Measurements from ENCODE around the gene JPT2. TPM values are rescaled to one million over a fixed set of nuclear protein-coding genes. Genes with fewer than 3 reads are reported as not detected.

The JPT2 gene
- total and polyA plus RNA-seq, 10 of the 15 experiments (the other 5 are each of a cell fraction or from before 2014, with no cell fraction given) = 11.7 to 78.4 (median 48.4) TPM

DNA sequence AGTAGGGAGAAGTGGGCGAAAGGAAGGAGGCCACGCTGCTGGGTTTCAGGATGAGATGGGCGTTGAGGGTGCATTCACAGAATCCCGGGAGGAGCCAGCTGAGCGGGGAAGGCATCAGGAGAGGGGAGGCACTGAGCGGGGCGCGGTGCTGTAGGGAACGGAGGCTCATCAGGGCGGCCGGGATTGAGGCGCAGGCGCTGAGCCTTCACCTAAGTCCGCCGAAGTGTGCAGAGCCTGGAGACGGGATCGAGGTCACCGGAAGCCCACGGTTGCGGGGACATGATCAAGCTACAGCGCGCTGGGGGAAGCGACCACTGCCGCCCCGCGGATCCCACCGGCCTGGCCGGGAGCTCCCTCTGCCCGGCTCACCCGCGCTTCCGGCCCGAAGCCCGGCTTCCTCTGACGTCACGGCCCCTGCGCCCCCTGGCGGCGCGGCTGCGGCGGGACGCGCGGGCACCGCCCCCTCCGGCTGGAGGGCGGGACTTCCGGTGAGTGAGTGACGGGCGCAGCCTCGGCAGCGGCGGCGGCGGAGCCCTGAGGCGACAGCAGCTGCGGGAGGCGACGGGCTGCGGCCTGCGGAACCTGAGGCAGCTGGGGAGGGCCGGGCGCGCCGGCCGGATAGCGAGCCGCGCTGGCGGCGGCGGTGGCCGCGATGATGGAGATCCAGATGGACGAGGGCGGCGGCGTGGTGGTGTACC lies 27.8 kb downstream of the JPT2 start, which contains the start of gene MAPK8IP3 (continued):
- TF ChIP-seq SPI1 (IDR thresholded peaks at IDR 0.05; ENCODE audit: borderline replicate concordance, insufficient read depth, low read depth, low read length) (no peak), ZBED1 (IDR thresholded peaks at IDR 0.05; ENCODE audit: borderline replicate concordance) (peak; percentile 28; the same call in 1 of the 2 replicates), NFXL1 (IDR thresholded peaks at IDR 0.05; ENCODE audit: borderline replicate concordance) (peak; percentile 68; the same call in 1 of the 2 replicates), NR2C2 (IDR thresholded peaks at IDR 0.05; ENCODE audit: borderline replicate concordance, control insufficient read depth, insufficient read length, low read depth) (no peak), RBBP5 (conservative IDR thresholded peaks at IDR 0.05) (no peak), RELA (IDR thresholded peaks at IDR 0.05; ENCODE audit: borderline replicate concordance, partially characterized antibody) (peak; percentile 89), TCF12 (IDR thresholded peaks at IDR 0.05; ENCODE audit: low read depth, low read length) (peak; percentile 4; the same call in 1 of the 2 replicates), IKZF1 (conservative IDR thresholded peaks at IDR 0.05) (peak; percentile 94), MEF2B (IDR thresholded peaks at IDR 0.05; ENCODE audit: partially characterized antibody, poor library complexity, severe bottlenecking) (peak; percentile 26), RB1 (IDR thresholded peaks at IDR 0.05; ENCODE audit: borderline replicate concordance) (peak; percentile 90; the same call in 1 of the 2 replicates), MXI1 (IDR thresholded peaks at IDR 0.05; ENCODE audit: low read depth, low read length) (peak; percentile 79), SIN3A (IDR thresholded peaks at IDR 0.05; ENCODE audit: low read depth, low read length) (peak; percentile 56; the same call in 1 of the 2 replicates), ZNF622 (IDR thresholded peaks at IDR 0.05) (no peak), ZZZ3 (IDR thresholded peaks at IDR 0.05; ENCODE audit: control insufficient read depth, insufficient read length, low read depth) (no peak), NFYB (IDR thresholded peaks at IDR 0.05; ENCODE audit: insufficient read depth, low read depth, low read length) (no peak), BMI1 (IDR thresholded peaks at IDR 0.05; ENCODE audit: borderline replicate concordance) (no peak), SRF (IDR thresholded peaks at IDR 0.05; ENCODE audit: low read depth in 2 of 2, low read length in 2 of 2) (0 out of 4 replicates have a peak, but pooled peaks have one; percentile 23 to 36), CHD2 (IDR thresholded peaks at IDR 0.05; ENCODE audit: borderline replicate concordance, low read depth, low read length) (0 out of 2 replicates have a peak, but pooled peaks have one; percentile 60), CBX3 (IDR thresholded peaks at IDR 0.05; ENCODE audit: borderline replicate concordance, low read depth) (no peak), HDGF (IDR thresholded peaks at IDR 0.05) (peak; percentile 89), MYB (IDR thresholded peaks at IDR 0.05; ENCODE audit: borderline replicate concordance, low read depth, low read length) (peak; percentile 77; the same call in 1 of the 2 replicates), SUZ12 (IDR thresholded peaks at IDR 0.05; ENCODE audit: unreplicated experiment) (no peak), SKIL (IDR thresholded peaks at IDR 0.05; ENCODE audit: low read depth, poor library complexity, severe bottlenecking) (no peak), SMAD1 (IDR thresholded peaks at IDR 0.05; ENCODE audit: low read depth, partially characterized antibody) (no peak)
- TF ChIP-seq, protein P1, sequence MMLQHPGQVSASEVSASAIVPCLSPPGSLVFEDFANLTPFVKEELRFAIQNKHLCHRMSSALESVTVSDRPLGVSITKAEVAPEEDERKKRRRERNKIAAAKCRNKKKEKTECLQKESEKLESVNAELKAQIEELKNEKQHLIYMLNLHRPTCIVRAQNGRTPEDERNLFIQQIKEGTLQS (IDR thresholded peaks at IDR 0.05; ENCODE audit: borderline replicate concordance, extremely low read depth, low read depth, low read length) = peak; percentile 13; the same call in 1 of the 2 replicates
- TF ChIP-seq, protein P2, sequence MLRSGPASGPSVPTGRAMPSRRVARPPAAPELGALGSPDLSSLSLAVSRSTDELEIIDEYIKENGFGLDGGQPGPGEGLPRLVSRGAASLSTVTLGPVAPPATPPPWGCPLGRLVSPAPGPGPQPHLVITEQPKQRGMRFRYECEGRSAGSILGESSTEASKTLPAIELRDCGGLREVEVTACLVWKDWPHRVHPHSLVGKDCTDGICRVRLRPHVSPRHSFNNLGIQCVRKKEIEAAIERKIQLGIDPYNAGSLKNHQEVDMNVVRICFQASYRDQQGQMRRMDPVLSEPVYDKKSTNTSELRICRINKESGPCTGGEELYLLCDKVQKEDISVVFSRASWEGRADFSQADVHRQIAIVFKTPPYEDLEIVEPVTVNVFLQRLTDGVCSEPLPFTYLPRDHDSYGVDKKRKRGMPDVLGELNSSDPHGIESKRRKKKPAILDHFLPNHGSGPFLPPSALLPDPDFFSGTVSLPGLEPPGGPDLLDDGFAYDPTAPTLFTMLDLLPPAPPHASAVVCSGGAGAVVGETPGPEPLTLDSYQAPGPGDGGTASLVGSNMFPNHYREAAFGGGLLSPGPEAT (IDR thresholded peaks at IDR 0.05; ENCODE audit: low read depth) = peak; percentile 51; the same call in 1 of the 2 replicates
